Lower lobe of right lung (tissue), 2 donors: Measurements from ENCODE around the gene CCR5. TPM values are rescaled to one million over a fixed set of nuclear protein-coding genes. Genes with fewer than 3 reads are reported as not detected.

Experiments
- ATAC-seq, 2 donors: fragments of 200-7000 bp; cut with Tn5 transposase; one replicate each; pipeline ENCODE4 v1.9.1; 2020 to 2022; ENCODE audit warnings: mild to moderate bottlenecking in 2 of 2, moderate library complexity in 2 of 2
- DNase-seq: peaks from one replicate; pipeline ENCODE4 v3.0.0-alpha.2; 2020
- H3K27ac ChIP-seq: fragments of 200-600 bp; one replicate; pipeline ENCODE4 v1.8.0; 2022
- H3K27me3 ChIP-seq: fragments of 200-600 bp; one replicate; pipeline ENCODE4 v1.8.0; 2022; ENCODE audit warnings: low read depth
- H3K36me3 ChIP-seq: fragments of 200-600 bp; one replicate; pipeline ENCODE4 v1.8.0; 2022; ENCODE audit warnings: mild to moderate bottlenecking
- H3K4me1 ChIP-seq: fragments of 200-600 bp; one replicate; pipeline ENCODE4 v1.8.0; 2022
- H3K4me3 ChIP-seq: fragments of 200-600 bp; one replicate; pipeline ENCODE4 v1.8.0; 2022; ENCODE audit warnings: mild to moderate bottlenecking
- H3K9me3 ChIP-seq: fragments of 200-600 bp; one replicate; pipeline ENCODE4 v1.8.0; 2022
- intact Hi-C: fragments of 100-400 bp; cut with DNase I; formaldehyde crosslinking; loops from one replicate; pipeline ENCODE4 v1.11.0; 2022
- total RNA-seq: library from RNA; stranded (reverse); fragmentation: NEBNext Ultra II Directional; extraction: Animal tissue kit (Norgen Biotek cat#: 25700); gene quantifications from one replicate; pipeline ENCODE4 v1.2.1, GENCODE V29; 2021
- TF ChIP-seq, protein P1 (sequence below): fragments of 200-600 bp; IDR thresholded peaks from one replicate; pipeline ENCODE4 v1.8.0; 2022; ENCODE audit warnings: antibody characterized with exemption, mild to moderate bottlenecking
- donor health status: DM: no; HTN: yes; CAD: no; lungs with severe emphysema.

CCR5 gene
- total RNA-seq, 1 donor from 2014 or later = 5.3 TPM

DNA sequence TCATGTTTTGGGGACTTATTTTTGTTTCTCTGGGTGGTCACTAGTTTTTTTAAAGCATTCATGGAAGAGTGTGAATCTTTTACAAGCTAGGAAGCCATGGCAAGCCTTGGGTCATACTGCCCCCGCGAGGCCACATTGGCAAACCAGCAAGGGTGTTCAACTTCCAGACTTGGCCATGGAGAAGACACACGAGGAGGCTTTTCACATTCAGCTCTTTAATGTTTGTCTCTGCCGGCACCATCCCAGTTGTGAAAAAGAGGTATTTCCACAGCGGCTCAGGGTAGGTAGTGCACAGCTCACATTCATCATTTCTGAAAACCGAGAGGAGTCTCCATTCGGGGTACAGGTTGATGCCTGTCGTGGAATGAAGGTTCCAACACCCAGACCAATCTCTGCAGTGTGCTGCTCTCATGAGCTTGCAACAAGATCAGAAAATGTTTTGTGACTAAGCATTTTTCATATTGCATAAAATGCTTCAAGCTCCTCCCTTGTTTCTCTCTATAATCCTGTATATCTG, 7.7 kb downstream of the CCR5 start:
- intact Hi-C loops = loop anchor here (10.0 kb wide), 1 partner anchor 294 kb away; no protein-coding TSS in a partner anchor
- Histone ChIP-seq H3K36me3 (no peaks in the 10 kb centered on the region), H3K4me1 (peaks cover 47% of the 10 kb centered on the region), H3K9me3 (no peaks in the 10 kb centered on the region), H3K4me3 (no peak overlapping the region), H3K27me3 (no peaks in the 10 kb centered on the region), H3K27ac (no peak overlapping the region)
- peak; percentile 77 for DNase-seq
- peak; percentile 64 to 79 for ATAC-seq
- TF ChIP-seq, protein P1, sequence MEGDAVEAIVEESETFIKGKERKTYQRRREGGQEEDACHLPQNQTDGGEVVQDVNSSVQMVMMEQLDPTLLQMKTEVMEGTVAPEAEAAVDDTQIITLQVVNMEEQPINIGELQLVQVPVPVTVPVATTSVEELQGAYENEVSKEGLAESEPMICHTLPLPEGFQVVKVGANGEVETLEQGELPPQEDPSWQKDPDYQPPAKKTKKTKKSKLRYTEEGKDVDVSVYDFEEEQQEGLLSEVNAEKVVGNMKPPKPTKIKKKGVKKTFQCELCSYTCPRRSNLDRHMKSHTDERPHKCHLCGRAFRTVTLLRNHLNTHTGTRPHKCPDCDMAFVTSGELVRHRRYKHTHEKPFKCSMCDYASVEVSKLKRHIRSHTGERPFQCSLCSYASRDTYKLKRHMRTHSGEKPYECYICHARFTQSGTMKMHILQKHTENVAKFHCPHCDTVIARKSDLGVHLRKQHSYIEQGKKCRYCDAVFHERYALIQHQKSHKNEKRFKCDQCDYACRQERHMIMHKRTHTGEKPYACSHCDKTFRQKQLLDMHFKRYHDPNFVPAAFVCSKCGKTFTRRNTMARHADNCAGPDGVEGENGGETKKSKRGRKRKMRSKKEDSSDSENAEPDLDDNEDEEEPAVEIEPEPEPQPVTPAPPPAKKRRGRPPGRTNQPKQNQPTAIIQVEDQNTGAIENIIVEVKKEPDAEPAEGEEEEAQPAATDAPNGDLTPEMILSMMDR = peak; percentile 81

DNA sequence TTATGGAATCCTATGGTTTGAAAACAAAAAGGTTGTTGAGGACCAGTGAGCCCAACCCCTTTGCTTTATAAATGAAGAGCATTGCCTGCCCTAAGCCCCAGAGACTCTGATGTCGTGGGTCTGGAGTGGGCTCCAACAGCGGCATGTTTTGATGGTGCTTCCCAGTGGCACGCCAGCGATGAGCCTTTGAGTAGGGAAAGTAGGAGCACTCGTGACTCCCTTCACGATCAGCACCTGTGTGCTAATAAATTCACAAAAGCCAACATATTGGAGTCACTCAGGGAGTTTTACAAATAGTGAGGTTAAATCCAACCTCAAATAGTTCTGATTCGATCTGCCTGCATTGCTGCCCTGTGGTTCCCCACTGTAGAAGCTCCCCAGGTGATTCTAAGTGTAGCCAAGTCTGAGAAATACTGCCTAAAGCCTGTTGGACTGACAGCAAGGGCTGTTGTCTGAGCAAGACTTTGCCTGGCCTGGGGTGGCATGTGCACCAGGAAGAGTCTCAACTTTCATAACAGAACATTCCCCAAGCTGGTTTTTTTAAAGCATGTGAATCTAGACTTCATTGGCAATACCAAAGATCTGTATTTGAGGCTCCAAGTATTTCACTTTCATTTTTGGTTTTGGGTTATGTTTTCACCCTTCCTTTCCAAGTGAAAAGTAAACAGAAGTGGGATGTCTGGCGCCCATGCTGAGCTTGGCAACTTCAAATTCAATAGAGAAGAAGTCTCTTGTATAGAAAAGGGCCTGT, 9.9 kb downstream of the CCR5 start:
- ATAC-seq (peak; percentile 38 to 48), DNase-seq (no peak)
- Histone ChIP-seq H3K4me1 (peaks cover 57% of the 10 kb centered on the region), H3K27ac (peak overlapping the region; percentile 76), H3K36me3 (no peaks in the 10 kb centered on the region), H3K27me3 (no peaks in the 10 kb centered on the region), H3K9me3 (no peaks in the 10 kb centered on the region), H3K4me3 (no peak overlapping the region)
- intact Hi-C loops = no loop called here
- TF ChIP-seq, protein P1 = no peak

GRCh38 chr3:46381625-46382024, 10.9 kb downstream of the CCR5 start:
- H3K27ac ChIP-seq = peak overlapping the region; percentile 76
- TF ChIP-seq, protein P1 = no peak
- no peak for DNase-seq
- no peaks in the 10 kb centered on the region for H3K9me3 ChIP-seq
- H3K27me3 ChIP-seq = no peaks in the 10 kb centered on the region
- peaks cover 67% of the 10 kb centered on the region for H3K4me1 ChIP-seq
- H3K36me3 ChIP-seq = no peaks in the 10 kb centered on the region
- no peak for ATAC-seq
- H3K4me3 ChIP-seq = no peak overlapping the region
- intact Hi-C loops = no loop called here

- ATAC-seq (peak; percentile 42 to 50), DNase-seq (peak; percentile 67)
- Histone ChIP-seq H3K36me3 (no peaks in the 10 kb centered on the region), H3K4me1 (peaks cover 65% of the 10 kb centered on the region), H3K9me3 (no peaks in the 10 kb centered on the region), H3K27me3 (no peaks in the 10 kb centered on the region), H3K4me3 (no peak overlapping the region), H3K27ac (peak overlapping the region; percentile 21)
- TF ChIP-seq, protein P1 = no peak
- intact Hi-C loops = no loop called here
Measured at GRCh38 chr3:46383211-46383950, 12.6 kb downstream of the CCR5 start.

GRCh38 chr3:46383951-46384330, 13.2 kb downstream of the CCR5 start:
- H3K4me3 ChIP-seq = no peak overlapping the region
- TF ChIP-seq, protein P1 = no peak
- ATAC-seq = no peak
- intact Hi-C loops = no loop called here
- H3K9me3 ChIP-seq = no peaks in the 10 kb centered on the region
- H3K36me3 ChIP-seq = no peaks in the 10 kb centered on the region
- DNase-seq = no peak
- peaks cover 61% of the 10 kb centered on the region for H3K4me1 ChIP-seq
- no peaks in the 10 kb centered on the region for H3K27me3 ChIP-seq
- no peak overlapping the region for H3K27ac ChIP-seq
